Activated naive CD4-positive, alpha-beta T cell treated with anti-CD3 and anti-CD28 coated beads, Interleukin-2, amount 50 U/mL, for 24 hours (primary cell): ENCODE data around the gene MTA3.

Source experiments
- H3K27ac Mint-ChIP-seq: one replicate; pipeline ENCODE4 v1.8.0; 2021; ENCODE audit warnings: mild to moderate bottlenecking, mixed read lengths
- H3K27me3 Mint-ChIP-seq: one replicate; pipeline ENCODE4 v1.8.0; 2021; ENCODE audit warnings: mixed read lengths
- H3K36me3 Mint-ChIP-seq: one replicate; pipeline ENCODE4 v1.8.0; 2021; ENCODE audit warnings: mixed read lengths
- H3K4me1 Mint-ChIP-seq: one replicate; pipeline ENCODE4 v1.8.0; 2021; ENCODE audit warnings: mixed read lengths
- H3K4me3 Mint-ChIP-seq: one replicate; pipeline ENCODE4 v1.8.0; 2021; ENCODE audit warnings: mild to moderate bottlenecking, mixed read lengths
- H3K9me3 Mint-ChIP-seq: one replicate; pipeline ENCODE4 v1.8.0; 2021; ENCODE audit warnings: mixed read lengths

Gene MTA3

DNA sequence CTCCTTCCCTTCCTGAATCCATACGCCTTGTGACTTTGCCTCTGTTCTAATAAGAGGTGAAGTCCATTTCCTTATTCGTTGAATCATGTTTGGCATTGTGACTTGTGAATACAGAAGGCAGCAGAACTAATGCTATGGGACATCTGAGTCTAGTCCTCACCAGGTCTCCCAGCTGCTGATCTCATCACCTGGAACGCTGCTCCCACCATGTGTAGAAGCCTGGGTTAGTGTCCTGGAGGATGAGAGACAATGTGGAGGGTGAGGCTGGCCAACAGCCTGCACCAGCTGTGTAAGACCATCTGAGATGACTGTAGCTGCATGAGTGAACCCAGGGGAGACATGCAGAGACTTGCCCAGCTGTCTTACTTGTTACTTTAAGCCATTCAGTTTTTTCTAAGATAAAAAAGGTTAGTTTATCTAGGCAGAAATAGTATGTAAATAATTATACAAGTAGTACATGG, 227.4 kb downstream of the MTA3 start:
- Mint-ChIP-seq H3K4me3 (no peak overlapping the region), H3K27me3 (peaks cover 13% of the 10 kb centered on the region), H3K36me3 (peaks cover 2% of the 10 kb centered on the region), H3K4me1 (peaks cover 38% of the 10 kb centered on the region), H3K9me3 (no peaks in the 10 kb centered on the region), H3K27ac (no peak overlapping the region)

DNA sequence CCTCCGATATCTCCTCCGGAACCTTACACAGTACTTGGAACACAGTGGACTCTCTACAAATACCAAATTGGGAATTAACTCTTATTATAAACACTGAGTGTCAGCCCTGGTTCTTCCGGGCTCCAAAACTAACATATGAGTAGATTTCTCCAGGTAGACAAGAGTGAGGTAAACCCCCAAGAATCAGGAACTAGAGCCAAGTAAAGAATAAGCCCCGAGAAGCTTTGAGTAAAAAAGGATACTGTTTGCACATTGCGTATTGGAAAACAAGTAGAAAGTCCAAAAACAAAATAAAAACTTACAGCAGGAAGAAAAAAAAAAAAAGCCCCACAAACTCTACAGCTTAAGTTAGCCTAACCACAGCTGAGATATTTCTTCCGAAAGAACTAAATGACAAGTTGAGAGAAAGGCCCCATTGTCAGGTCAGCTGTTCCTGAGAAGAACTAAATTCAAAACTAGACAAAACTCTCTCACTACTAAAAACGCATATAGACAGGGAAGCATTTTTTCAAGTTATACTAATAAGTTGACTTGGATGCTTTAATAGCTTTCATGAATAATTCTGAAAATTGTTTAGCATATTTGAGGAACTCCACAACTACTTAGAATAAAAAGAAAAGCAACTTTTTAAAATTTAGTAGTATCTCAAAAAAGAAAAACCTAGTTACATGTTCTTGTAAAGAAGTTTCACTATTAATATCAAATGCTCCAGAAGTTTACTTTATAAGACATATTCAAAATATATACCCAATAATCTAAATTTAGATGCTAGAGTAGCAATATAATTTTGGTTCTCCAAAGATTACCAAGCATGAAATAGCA, 228.2 kb downstream of the MTA3 start:
- Mint-ChIP-seq H3K4me3 (no peak overlapping the region), H3K27me3 (peaks cover 6% of the 10 kb centered on the region), H3K4me1 (peaks cover 33% of the 10 kb centered on the region), H3K36me3 (no peaks in the 10 kb centered on the region), H3K27ac (no peak overlapping the region), H3K9me3 (no peaks in the 10 kb centered on the region)

DNA sequence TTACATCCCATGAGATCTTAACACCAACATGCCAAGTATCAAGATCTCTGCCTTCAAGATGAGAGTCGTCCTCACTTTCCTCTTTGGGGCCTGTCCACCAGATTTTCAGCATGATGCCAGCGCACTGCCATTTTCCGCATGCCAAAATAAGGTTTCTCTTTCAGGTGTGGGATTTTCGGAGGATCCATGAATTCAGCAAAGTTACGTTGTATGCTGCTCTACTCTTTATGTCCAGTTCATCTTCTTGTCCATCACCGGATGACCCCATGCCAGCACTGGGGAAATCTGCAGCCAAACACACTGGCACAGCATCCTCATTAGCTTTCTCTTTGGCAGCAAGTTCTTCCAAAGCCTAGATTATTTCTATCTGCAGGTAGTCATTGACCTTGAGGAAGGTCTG, 228.8 kb downstream of the MTA3 start:
- peaks cover 1% of the 10 kb centered on the region for H3K27me3 Mint-ChIP-seq
- H3K27ac Mint-ChIP-seq: no peak overlapping the region
- H3K4me3 Mint-ChIP-seq: no peak overlapping the region
- no peaks in the 10 kb centered on the region for H3K9me3 Mint-ChIP-seq
- H3K4me1 Mint-ChIP-seq: peaks cover 28% of the 10 kb centered on the region
- H3K36me3 Mint-ChIP-seq: no peaks in the 10 kb centered on the region

DNA sequence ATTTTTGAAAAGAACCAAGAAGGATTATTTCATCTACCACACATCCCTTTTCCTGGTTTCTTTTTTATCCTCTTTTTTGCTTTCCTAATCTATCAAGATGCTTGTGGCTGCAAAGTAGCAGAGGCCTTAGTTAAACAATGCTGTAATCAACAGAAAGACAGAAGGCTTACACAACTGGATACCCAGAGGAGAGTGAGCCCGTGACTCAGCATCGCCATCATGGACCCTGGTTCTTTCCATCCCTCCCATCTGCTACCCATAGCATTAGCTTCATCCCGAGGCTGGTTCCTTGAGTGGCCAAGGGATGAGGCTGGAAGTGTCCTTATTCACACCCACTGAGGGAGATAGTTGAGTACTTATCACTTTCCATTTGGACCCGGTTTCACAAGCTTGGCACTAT, 231.4 kb downstream of the MTA3 start:
- Mint-ChIP-seq H3K9me3 (no peaks in the 10 kb centered on the region), H3K4me3 (no peak overlapping the region), H3K27ac (no peak overlapping the region), H3K27me3 (peaks cover 2% of the 10 kb centered on the region), H3K4me1 (peaks cover 10% of the 10 kb centered on the region), H3K36me3 (no peaks in the 10 kb centered on the region)

DNA sequence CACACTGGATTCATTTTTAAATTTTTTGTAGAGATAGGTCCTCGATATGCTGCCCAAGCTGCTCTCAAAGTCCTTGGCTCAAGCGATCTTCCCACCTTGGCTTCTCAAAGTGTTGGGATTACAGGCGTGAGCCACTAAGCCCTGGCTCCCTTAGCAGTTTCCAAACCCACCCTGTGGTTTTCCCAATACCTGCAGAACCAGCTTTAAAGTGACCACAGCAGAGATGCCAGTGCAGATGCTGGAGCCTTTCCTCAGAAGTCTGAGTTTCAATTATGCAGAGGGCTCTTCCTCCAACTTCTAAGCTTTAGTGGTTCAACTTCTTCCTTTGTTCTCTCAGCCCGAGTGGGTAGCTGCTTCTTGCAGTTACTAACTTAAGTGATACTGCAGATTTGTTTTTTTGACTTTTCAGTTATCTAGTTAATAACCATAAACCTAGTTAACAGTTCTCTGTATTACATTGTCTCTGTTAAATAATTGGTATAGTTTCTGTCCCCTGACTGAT, 232.1 kb downstream of the MTA3 start:
- peaks cover 2% of the 10 kb centered on the region for H3K27me3 Mint-ChIP-seq
- no peak overlapping the region for H3K27ac Mint-ChIP-seq
- no peaks in the 10 kb centered on the region for H3K9me3 Mint-ChIP-seq
- H3K36me3 Mint-ChIP-seq: no peaks in the 10 kb centered on the region
- peaks cover 9% of the 10 kb centered on the region for H3K4me1 Mint-ChIP-seq
- no peak overlapping the region for H3K4me3 Mint-ChIP-seq

DNA sequence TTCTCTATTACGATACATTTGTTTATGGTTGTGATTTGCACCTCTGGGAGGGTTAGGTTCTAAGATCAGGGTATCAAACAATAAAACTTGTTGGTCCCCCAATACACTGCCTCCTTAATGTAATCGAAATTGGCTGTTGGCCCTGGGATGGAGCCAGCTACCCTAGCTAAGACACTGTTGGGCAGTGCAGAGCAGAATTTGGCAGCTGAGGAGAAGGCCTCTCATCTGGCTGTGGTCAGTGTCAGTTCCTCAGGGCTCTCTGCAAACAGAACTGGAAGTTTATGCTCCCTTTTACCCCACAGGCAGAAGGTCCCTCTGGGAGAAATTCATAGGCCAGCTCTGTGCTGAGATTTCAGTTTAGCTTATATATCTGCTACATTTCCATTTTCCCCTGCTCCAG, 232.5 kb downstream of the MTA3 start:
- Mint-ChIP-seq H3K36me3 (no peaks in the 10 kb centered on the region), H3K27me3 (peaks cover 2% of the 10 kb centered on the region), H3K4me1 (peaks cover 9% of the 10 kb centered on the region), H3K9me3 (no peaks in the 10 kb centered on the region), H3K27ac (no peak overlapping the region), H3K4me3 (no peak overlapping the region)

DNA sequence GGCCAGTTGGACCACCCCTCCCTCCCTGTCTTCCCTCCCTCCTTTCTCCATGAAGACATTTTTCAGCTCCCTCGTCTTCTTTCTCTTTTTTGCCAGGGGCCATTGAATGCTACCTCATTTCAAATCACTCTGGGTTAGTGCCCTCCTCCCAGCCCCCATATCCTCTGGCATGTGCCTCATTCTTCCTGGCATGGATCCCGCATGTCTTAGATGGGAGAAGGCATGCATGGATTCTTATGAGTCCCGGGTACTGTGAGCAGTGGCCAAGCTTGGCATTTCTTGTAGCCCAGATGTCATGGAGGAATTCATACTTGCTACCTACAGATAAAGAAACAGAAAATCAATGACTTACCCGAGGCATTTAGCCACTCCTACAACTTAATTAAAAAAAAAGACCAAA, 232.9 kb downstream of the MTA3 start:
- Mint-ChIP-seq H3K27me3 (peaks cover 2% of the 10 kb centered on the region), H3K27ac (peak overlapping the region; percentile 8), H3K4me3 (no peak overlapping the region), H3K9me3 (no peaks in the 10 kb centered on the region), H3K36me3 (no peaks in the 10 kb centered on the region), H3K4me1 (peaks cover 9% of the 10 kb centered on the region)

DNA sequence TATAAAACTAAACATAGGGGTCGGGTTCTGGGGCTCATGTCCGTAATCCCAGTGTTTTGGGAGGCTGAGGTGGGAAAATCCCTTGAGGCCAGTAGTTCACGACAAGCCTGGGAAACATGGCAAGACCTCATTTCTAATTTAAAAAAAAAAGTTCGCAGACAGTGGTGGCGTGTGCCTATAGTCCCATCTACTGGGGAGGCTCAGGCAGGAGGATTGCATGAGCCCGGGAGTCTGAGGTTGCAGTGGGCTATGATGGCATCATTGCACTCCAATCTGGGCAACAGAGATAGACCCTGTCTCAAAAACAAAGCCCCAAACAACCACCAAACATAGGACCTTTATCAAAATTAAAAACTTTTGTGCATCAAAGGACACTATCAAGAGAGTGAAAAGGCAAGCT, 233.7 kb downstream of the MTA3 start:
- H3K36me3 Mint-ChIP-seq: no peaks in the 10 kb centered on the region
- peaks cover 2% of the 10 kb centered on the region for H3K27me3 Mint-ChIP-seq
- no peak overlapping the region for H3K27ac Mint-ChIP-seq
- peaks cover 9% of the 10 kb centered on the region for H3K4me1 Mint-ChIP-seq
- no peaks in the 10 kb centered on the region for H3K9me3 Mint-ChIP-seq
- H3K4me3 Mint-ChIP-seq: no peak overlapping the region

DNA sequence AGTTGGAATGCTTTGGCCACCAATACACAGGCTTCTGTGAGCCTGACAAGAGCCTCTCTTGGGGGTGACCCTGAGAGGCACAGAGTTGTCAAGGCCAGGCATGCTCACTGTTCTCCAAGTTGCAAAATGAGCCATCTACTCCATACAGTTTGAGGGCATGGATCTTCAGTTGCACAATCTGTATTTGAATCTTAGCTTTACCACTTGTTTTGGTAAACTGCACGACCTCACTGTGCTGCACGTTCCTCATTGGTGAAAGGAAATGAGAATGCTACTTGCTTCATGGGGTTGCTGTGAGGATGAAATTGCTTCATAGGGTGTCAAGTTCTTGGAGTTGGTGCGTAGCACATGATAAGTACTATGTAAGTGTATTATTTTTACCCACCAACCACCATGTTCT, 235.9 kb downstream of the MTA3 start:
- Mint-ChIP-seq H3K36me3 (no peaks in the 10 kb centered on the region), H3K4me1 (peaks cover 13% of the 10 kb centered on the region), H3K4me3 (no peak overlapping the region), H3K27ac (no peak overlapping the region), H3K9me3 (no peaks in the 10 kb centered on the region), H3K27me3 (peaks cover 2% of the 10 kb centered on the region)

DNA sequence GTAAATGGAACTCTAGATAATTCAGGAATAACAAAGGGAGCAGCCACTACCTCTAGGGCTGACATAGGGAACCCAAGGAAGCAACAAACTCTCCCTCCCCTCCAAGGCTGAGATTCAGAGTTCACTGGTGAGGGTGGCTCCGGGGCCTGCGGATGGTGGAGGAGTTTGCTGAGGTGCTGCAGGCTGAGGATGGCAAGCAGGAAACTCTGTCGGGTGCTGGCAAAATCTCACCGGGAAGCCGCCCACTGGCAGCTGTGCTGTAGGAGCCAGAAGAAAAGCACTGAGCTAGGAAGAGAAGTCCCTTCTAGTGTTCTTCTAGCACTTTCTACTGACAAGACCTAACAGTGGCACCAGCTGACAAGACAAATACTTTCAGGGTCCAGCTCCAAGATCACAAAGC, 236.5 kb downstream of the MTA3 start:
- H3K4me3 Mint-ChIP-seq: no peak overlapping the region
- H3K27ac Mint-ChIP-seq: no peak overlapping the region
- peaks cover 13% of the 10 kb centered on the region for H3K4me1 Mint-ChIP-seq
- peaks cover 2% of the 10 kb centered on the region for H3K27me3 Mint-ChIP-seq
- H3K9me3 Mint-ChIP-seq: no peaks in the 10 kb centered on the region
- H3K36me3 Mint-ChIP-seq: no peaks in the 10 kb centered on the region
